IPS DF 4.7 (cell line): ENCODE results near the gene CCDC187.

Experiments
- DNase-seq: peaks from one replicate; pipeline ENCODE4 v3.0.0-alpha.2; 2013; ENCODE audit warnings: low spot score; ENCODE audit errors: extremely low read depth

Gene CCDC187

GRCh38 chr9:136339958-136340310 lies 36.0 kb upstream of the CCDC187 start:
- no peak for DNase-seq

- DNase-seq = no peak
These were observed 35.5 kb upstream of the CCDC187 start for GRCh38 chr9:136339173-136339957.

- DNase-seq = no peak
These were observed 34.6 kb upstream of the CCDC187 start for GRCh38 chr9:136338511-136338910.

GRCh38 chr9:136337416-136338395 lies 33.8 kb upstream of the CCDC187 start:
- no peak for DNase-seq

GRCh38 chr9:136336881-136337280 lies 33.0 kb upstream of the CCDC187 start:
- no peak for DNase-seq

- no peak for DNase-seq
These were observed 32.4 kb upstream of the CCDC187 start for GRCh38 chr9:136336156-136336870.

GRCh38 chr9:136335296-136336155 lies 31.6 kb upstream of the CCDC187 start:
- DNase-seq = no peak

GRCh38 chr9:136334541-136334940 lies 30.6 kb upstream of the CCDC187 start:
- DNase-seq = no peak

- no peak for DNase-seq
These were observed 29.6 kb upstream of the CCDC187 start for GRCh38 chr9:136333486-136333885.

- DNase-seq = no peak
These were observed 29.2 kb upstream of the CCDC187 start for GRCh38 chr9:136333045-136333444.

- no peak for DNase-seq
These were observed 28.6 kb upstream of the CCDC187 start for GRCh38 chr9:136332482-136332983.

GRCh38 chr9:136331556-136332481 lies 27.9 kb upstream of the CCDC187 start:
- DNase-seq = no peak

- no peak for DNase-seq
These were observed 27.1 kb upstream of the CCDC187 start for GRCh38 chr9:136331030-136331429.

GRCh38 chr9:136330406-136330990 lies 26.6 kb upstream of the CCDC187 start:
- DNase-seq = no peak

- no peak for DNase-seq
These were observed 25.9 kb upstream of the CCDC187 start for GRCh38 chr9:136329636-136330405.

- no peak for DNase-seq
These were observed 25.3 kb upstream of the CCDC187 start for GRCh38 chr9:136329211-136329627.

- no peak for DNase-seq
These were observed 24.7 kb upstream of the CCDC187 start for GRCh38 chr9:136328622-136329041.

- no peak for DNase-seq
These were observed 24.2 kb upstream of the CCDC187 start for GRCh38 chr9:136328011-136328621.
